Measurements from ENCODE around the gene NCBP2L. TPM values are rescaled to one million over a fixed set of nuclear protein-coding genes. Genes with fewer than 3 reads are reported as not detected.
"Not testable (repeated sequence)": the region's sequence is repeated elsewhere in the genome, so short reads cannot be mapped to it uniquely, and the experiment has no call there.

The NCBP2L gene
- polyA plus RNA-seq, 1 experiment, result not detected

GRCh38 chrX:107787827-107788226 lies 10.3 kb downstream of the NCBP2L start:
- no peak overlapping the region for H3K4me3 ChIP-seq (ENCODE audit: low read depth, low read length)
- H3K27me3 ChIP-seq (ENCODE audit: control insufficient read depth, insufficient read depth, low read length), result no peaks in the 10 kb centered on the region
- no peak for DNase-seq (ENCODE audit: low read depth)
- CTCF ChIA-PET, result interaction anchor here (1.4 kb wide), 1 partner anchor 11 kb away, joined by 3 read pairs; the partner anchor contains the start of gene NCBP2L
- TF ChIP-seq CTCF (IDR thresholded peaks at IDR 0.05; ENCODE audit: insufficient read depth, low read depth, low read length), result no peak
- no peaks in the 10 kb centered on the region for H3K36me3 ChIP-seq (ENCODE audit: control insufficient read depth, insufficient read depth, low read length)
- POLR2A ChIA-PET, result no interaction called here

- Histone ChIP-seq H3K4me3 (ENCODE audit: low read depth, low read length) (no peak overlapping the region), H3K27me3 (ENCODE audit: control insufficient read depth, insufficient read depth, low read length) (no peaks in the 10 kb centered on the region), H3K36me3 (ENCODE audit: control insufficient read depth, insufficient read depth, low read length) (no peaks in the 10 kb centered on the region)
- CTCF ChIA-PET, result no interaction called here
- POLR2A ChIA-PET, result no interaction called here
- no peak for DNase-seq (ENCODE audit: low read depth)
- no peak for TF ChIP-seq CTCF (IDR thresholded peaks at IDR 0.05; ENCODE audit: insufficient read depth, low read depth, low read length)
These were observed 26.9 kb downstream of the NCBP2L start for GRCh38 chrX:107804427-107804826.

GRCh38 chrX:107805179-107805578 lies 27.6 kb downstream of the NCBP2L start:
- ChIA-PET POLR2A (no interaction called here), CTCF (no interaction called here)
- no peak for DNase-seq (ENCODE audit: low read depth)
- no peaks in the 10 kb centered on the region for H3K27me3 ChIP-seq (ENCODE audit: control insufficient read depth, insufficient read depth, low read length)
- no peak overlapping the region for H3K4me3 ChIP-seq (ENCODE audit: low read depth, low read length)
- no peaks in the 10 kb centered on the region for H3K36me3 ChIP-seq (ENCODE audit: control insufficient read depth, insufficient read depth, low read length)
- no peak for TF ChIP-seq CTCF (IDR thresholded peaks at IDR 0.05; ENCODE audit: insufficient read depth, low read depth, low read length)

- CTCF ChIA-PET; H3K4me3 ChIP-seq (ENCODE audit: low read depth, low read length); H3K27me3 ChIP-seq (ENCODE audit: control insufficient read depth, insufficient read depth, low read length); POLR2A ChIA-PET; H3K36me3 ChIP-seq (ENCODE audit: control insufficient read depth, insufficient read depth, low read length); DNase-seq (ENCODE audit: low read depth): not testable (repeated sequence)
These were observed 32.5 kb downstream of the NCBP2L start for GRCh38 chrX:107810053-107810452.

- Histone ChIP-seq H3K27me3 (ENCODE audit: control insufficient read depth, insufficient read depth, low read length) (no peaks in the 10 kb centered on the region), H3K4me3 (ENCODE audit: low read depth, low read length) (no peak overlapping the region), H3K36me3 (ENCODE audit: control insufficient read depth, insufficient read depth, low read length) (no peaks in the 10 kb centered on the region)
- POLR2A ChIA-PET, result no interaction called here
- CTCF ChIA-PET, result no interaction called here
- DNase-seq (ENCODE audit: low read depth), result no peak
- TF ChIP-seq CTCF (IDR thresholded peaks at IDR 0.05; ENCODE audit: insufficient read depth, low read depth, low read length), result no peak
These were observed 41.5 kb downstream of the NCBP2L start for GRCh38 chrX:107818900-107819521.

GRCh38 chrX:107823042-107823441 lies 45.5 kb downstream of the NCBP2L start:
- no peak for DNase-seq (ENCODE audit: low read depth)
- H3K4me3 ChIP-seq (ENCODE audit: low read depth, low read length), result no peak overlapping the region
- no peaks in the 10 kb centered on the region for H3K27me3 ChIP-seq (ENCODE audit: control insufficient read depth, insufficient read depth, low read length)
- no peak for TF ChIP-seq CTCF (IDR thresholded peaks at IDR 0.05; ENCODE audit: insufficient read depth, low read depth, low read length)
- ChIA-PET POLR2A (no interaction called here), CTCF (no interaction called here)
- no peaks in the 10 kb centered on the region for H3K36me3 ChIP-seq (ENCODE audit: control insufficient read depth, insufficient read depth, low read length)

Data from BJ (cell line).